Left lung (tissue), 10 donors: Measurements from ENCODE around the gene DNAH9. TPM values are rescaled to one million over a fixed set of nuclear protein-coding genes. Genes with fewer than 3 reads are reported as not detected.

Experiments
- ATAC-seq: fragments of 200-7000 bp; cut with Tn5 transposase; one replicate; pipeline ENCODE4 v1.9.1; 2020; ENCODE audit warnings: moderate library complexity
- DNase-seq, 4 donors: peaks; one replicate each; pipeline ENCODE4 v3.0.0-alpha.2; 2013 to 2020
- H3K27ac ChIP-seq, 2 donors: fragments of 200-600 bp; sonication (generic) in 1 of 2; one replicate each; pipeline versions ENCODE4 v1.5.0 to v1.8.0; 2020 to 2021
- H3K27me3 ChIP-seq, 2 donors: fragments of 200-600 bp; sonication (generic) in 1 of 2; one replicate each; pipeline versions ENCODE4 v1.5.0 to v1.8.0; 2020 to 2021
- H3K36me3 ChIP-seq, 2 donors: fragments of 200-600 bp; sonication (generic) in 1 of 2; one replicate each; pipeline versions ENCODE4 v1.5.0 to v1.8.0; 2020 to 2021
- H3K4me1 ChIP-seq, 2 donors: fragments of 200-600 bp; one replicate each; pipeline ENCODE4 v1.8.0; 2021
- H3K4me3 ChIP-seq, 2 donors: fragments of 200-600 bp; sonication (generic) in 1 of 2; one replicate each; pipeline versions ENCODE4 v1.5.0 to v1.8.0; 2020 to 2021; ENCODE audit warnings: mild to moderate bottlenecking in 1 of 2
- H3K9me3 ChIP-seq, 2 donors: fragments of 200-600 bp; sonication (generic) in 1 of 2; one replicate each; pipeline versions ENCODE4 v1.5.0 to v1.8.0; 2020 to 2021
- intact Hi-C, 2 donors: fragments of 100-400 bp; cut with DNase I; formaldehyde crosslinking; loops; one replicate each; pipeline versions ENCODE4 v1.11.2 to v1.14.2; 2022
- polyA plus RNA-seq, 6 donors: library from polyadenylated mRNA; unstranded; fragments of 120-200 nt; gene quantifications; one replicate each; pipeline ENCODE4 v1.2.1, GENCODE V29; 2013; ENCODE audit not compliant: insufficient read length in 6 of 6
- total RNA-seq, 2 donors: library from RNA; stranded (reverse); fragmentation: NEBNext Ultra II Directional; extraction: Animal tissue kit (Norgen Biotek cat#: 25700); gene quantifications; one replicate each; pipeline ENCODE4 v1.2.1, GENCODE V29; 2021
- TF ChIP-seq, protein P1 (sequence below), 2 donors: fragments of 200-600 bp; sonication (generic) in 1 of 2; IDR thresholded peaks; one replicate each; pipeline versions ENCODE4 v1.5.0 to v1.8.0; 2021; ENCODE audit warnings: antibody characterized with exemption in 2 of 2
- donor health status: DM: no; HTN: yes; CAD: no.
- donor health status: DM: no; HTN: no; CAD: no.

Gene DNAH9
- total and polyA plus RNA-seq, 8 donors = 0.38 to 12.0 (median 7.5) TPM

GRCh38 chr17:11712456-11712855, 114.2 kb downstream of the DNAH9 start:
- intact Hi-C loops = no loop called here
- TF ChIP-seq, protein P1, sequence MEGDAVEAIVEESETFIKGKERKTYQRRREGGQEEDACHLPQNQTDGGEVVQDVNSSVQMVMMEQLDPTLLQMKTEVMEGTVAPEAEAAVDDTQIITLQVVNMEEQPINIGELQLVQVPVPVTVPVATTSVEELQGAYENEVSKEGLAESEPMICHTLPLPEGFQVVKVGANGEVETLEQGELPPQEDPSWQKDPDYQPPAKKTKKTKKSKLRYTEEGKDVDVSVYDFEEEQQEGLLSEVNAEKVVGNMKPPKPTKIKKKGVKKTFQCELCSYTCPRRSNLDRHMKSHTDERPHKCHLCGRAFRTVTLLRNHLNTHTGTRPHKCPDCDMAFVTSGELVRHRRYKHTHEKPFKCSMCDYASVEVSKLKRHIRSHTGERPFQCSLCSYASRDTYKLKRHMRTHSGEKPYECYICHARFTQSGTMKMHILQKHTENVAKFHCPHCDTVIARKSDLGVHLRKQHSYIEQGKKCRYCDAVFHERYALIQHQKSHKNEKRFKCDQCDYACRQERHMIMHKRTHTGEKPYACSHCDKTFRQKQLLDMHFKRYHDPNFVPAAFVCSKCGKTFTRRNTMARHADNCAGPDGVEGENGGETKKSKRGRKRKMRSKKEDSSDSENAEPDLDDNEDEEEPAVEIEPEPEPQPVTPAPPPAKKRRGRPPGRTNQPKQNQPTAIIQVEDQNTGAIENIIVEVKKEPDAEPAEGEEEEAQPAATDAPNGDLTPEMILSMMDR (IDR thresholded peaks at IDR 0.05) = no peak

GRCh38 chr17:11719203-11719602, 120.9 kb downstream of the DNAH9 start:
- H3K36me3 ChIP-seq = no peaks in the 10 kb centered on the region
- ATAC-seq (no peak), DNase-seq (no peak)
- TF ChIP-seq, protein P1 (IDR thresholded peaks at IDR 0.05) = no peak
- no peak overlapping the region for H3K27ac ChIP-seq
- intact Hi-C loops = no loop called here
- H3K4me3 ChIP-seq = no peak overlapping the region
- H3K4me1 ChIP-seq = no peaks in the 10 kb centered on the region
- H3K27me3 ChIP-seq = no peaks in the 10 kb centered on the region
- H3K9me3 ChIP-seq = no peaks in the 10 kb centered on the region

More at GRCh38 chr17:11712456-11712855, 114.2 kb downstream of the DNAH9 start:
- H3K36me3 ChIP-seq = no peaks in the 10 kb centered on the region
- DNase-seq = no peak
- H3K27ac ChIP-seq = no peak overlapping the region
- no peaks in the 10 kb centered on the region for H3K27me3 ChIP-seq
- no peak overlapping the region for H3K4me3 ChIP-seq
- no peaks in the 10 kb centered on the region for H3K4me1 ChIP-seq
- ATAC-seq = no peak
- H3K9me3 ChIP-seq = no peaks in the 10 kb centered on the region

- intact Hi-C loops = no loop called here
- Histone ChIP-seq H3K4me3 (no peak overlapping the region), H3K36me3 (no peaks in the 10 kb centered on the region), H3K9me3 (no peaks in the 10 kb centered on the region), H3K4me1 (no peaks in the 10 kb centered on the region), H3K27ac (no peak overlapping the region), H3K27me3 (no peaks in the 10 kb centered on the region)
- ATAC-seq = peak; percentile 94
- DNase-seq = peak in 1 of 4 donors; percentile 49
- TF ChIP-seq, protein P1 (IDR thresholded peaks at IDR 0.05) = no peak
Observed at GRCh38 chr17:11719856-11720255, 121.6 kb downstream of the DNAH9 start.

- Histone ChIP-seq H3K27ac (no peak overlapping the region), H3K27me3 (no peaks in the 10 kb centered on the region), H3K9me3 (no peaks in the 10 kb centered on the region), H3K36me3 (no peaks in the 10 kb centered on the region), H3K4me1 (no peaks in the 10 kb centered on the region), H3K4me3 (no peak overlapping the region)
- intact Hi-C loops = no loop called here
- ATAC-seq = no peak
- TF ChIP-seq, protein P1 (IDR thresholded peaks at IDR 0.05) = no peak
- DNase-seq = no peak
Observed at GRCh38 chr17:11720816-11721215, 122.5 kb downstream of the DNAH9 start.

- TF ChIP-seq, protein P1 (IDR thresholded peaks at IDR 0.05) = no peak
- Histone ChIP-seq H3K4me1 (no peaks in the 10 kb centered on the region), H3K9me3 (peaks cover 0 to 2% of the 10 kb centered on the region in 2 donors), H3K36me3 (no peaks in the 10 kb centered on the region), H3K27ac (no peak overlapping the region), H3K27me3 (no peaks in the 10 kb centered on the region), H3K4me3 (no peak overlapping the region)
- ATAC-seq (no peak), DNase-seq (no peak)
- intact Hi-C loops = no loop called here
Observed at GRCh38 chr17:11730747-11731146, 132.5 kb downstream of the DNAH9 start.
